ENCODE results near the gene IL22RA2.

- TF ChIP-seq CTCF (IDR thresholded peaks at IDR 0.05) (no peak), POLR2A (IDR thresholded peaks at IDR 0.05) (no peak)
Observed at GRCh38 chr6:137210903-137211302, 37.5 kb upstream of the IL22RA2 start.

Measured in tibial nerve (tissue), 3 donors.